OCI-LY7 (cell line): Measurements from ENCODE around the gene NLN. TPM values are rescaled to one million over a fixed set of nuclear protein-coding genes. Genes with fewer than 3 reads are reported as not detected.

Source experiments
- BruUV-seq: library from RNA; stranded (reverse); fragments of 400-500 nt; replicated peaks from 2 replicates; lab custom pipeline; 2021; lab: Mats Ljungman, UMichigan
- CTCF ChIA-PET: fragments of 300-600 bp; sonication (Branson Sonifier 250); formaldehyde crosslinking; loops from one replicate; lab custom pipeline; 2022; ENCODE audit warnings: antibody characterized with exemption; ENCODE audit not compliant: unreplicated experiment; lab: Charles Lee
- POLR2A ChIA-PET: fragments of 300-600 bp; sonication (Branson Sonifier 250); formaldehyde crosslinking; loops from one replicate; lab custom pipeline; 2022; ENCODE audit warnings: antibody characterized with exemption; lab: Charles Lee
- DNase-seq: peaks from one replicate; pipeline ENCODE4 v3.0.0-alpha.2; 2015; ENCODE audit warnings: low spot score
- H2AFZ ChIP-seq: fragments of 200-600 bp; sonication (generic), shearing (Covaris generic); 2 replicates; pipeline ENCODE4 v1.6.1; 2014; ENCODE audit warnings: mild to moderate bottlenecking, antibody characterized with exemption, low read length, moderate library complexity
- H3K27ac ChIP-seq: fragments of 200-600 bp; sonication (generic); 2 replicates; pipeline ENCODE4 v1.5.1; 2014; ENCODE audit warnings: mixed run types, low read depth, mild to moderate bottlenecking, moderate library complexity, low read length, inconsistent platforms; ENCODE audit not compliant: poor library complexity, severe bottlenecking
- H3K36me3 ChIP-seq: fragments of 200-600 bp; sonication (generic); 2 replicates; pipeline ENCODE4 v1.6.1; 2014; ENCODE audit warnings: mild to moderate bottlenecking, antibody characterized with exemption, low read length, moderate library complexity, mixed read lengths; ENCODE audit not compliant: insufficient read depth
- H3K4me1 ChIP-seq: fragments of 200-600 bp; sonication (generic); 2 replicates; pipeline ENCODE4 v1.5.1; 2014; ENCODE audit warnings: mild to moderate bottlenecking, low read length; ENCODE audit not compliant: insufficient read depth, poor library complexity, severe bottlenecking
- H3K4me2 ChIP-seq: fragments of 200-600 bp; sonication (generic); 2 replicates; pipeline ENCODE4 v1.6.1; 2014; ENCODE audit warnings: mild to moderate bottlenecking, low read length
- H3K4me3 ChIP-seq: fragments of 200-600 bp; sonication (generic); 2 replicates; pipeline ENCODE4 v1.5.1; 2014; ENCODE audit warnings: mild to moderate bottlenecking, low read depth, low read length; ENCODE audit not compliant: poor library complexity, severe bottlenecking
- H3K79me2 ChIP-seq: fragments of 200-600 bp; sonication (generic); 2 replicates; pipeline ENCODE4 v1.6.1; 2016; ENCODE audit warnings: low read depth, mild to moderate bottlenecking, low read length, moderate library complexity, mixed read lengths; ENCODE audit not compliant: insufficient read depth
- H3K9me2 ChIP-seq: fragments of 200-600 bp; sonication (generic); 2 replicates; pipeline ENCODE4 v1.6.1; 2016; ENCODE audit warnings: mild to moderate bottlenecking, low read length, mixed read lengths; ENCODE audit not compliant: insufficient read depth
- H3K9me3 ChIP-seq: fragments of 200-600 bp; sonication (generic); 2 replicates; pipeline ENCODE4 v1.6.1; 2014; ENCODE audit warnings: mild to moderate bottlenecking, mixed run types, low read length, mixed read lengths
- H4K20me1 ChIP-seq: fragments of 200-600 bp; sonication (generic); 2 replicates; pipeline ENCODE4 v1.6.1; 2014; ENCODE audit warnings: mild to moderate bottlenecking, antibody characterized with exemption, low read length, moderate library complexity, mixed read lengths; ENCODE audit not compliant: insufficient read depth
- CTCF ChIP-seq: fragments of 200-600 bp; sonication (generic); conservative IDR thresholded peaks from 2 replicates; pipeline ENCODE4 v1.5.1; 2014; ENCODE audit warnings: mild to moderate bottlenecking, antibody characterized with exemption, low read length, moderate library complexity, mixed read lengths
- EZH2phosphoT487 ChIP-seq: fragments of 200-600 bp; sonication (generic); IDR thresholded peaks from 2 replicates; pipeline ENCODE4 v1.6.1; 2018; ENCODE audit warnings: low read depth, borderline replicate concordance, mild to moderate bottlenecking, mixed run types, antibody characterized with exemption, low read length, moderate library complexity, mixed read lengths
- intact Hi-C: fragments of 100-400 bp; cut with micrococcal nuclease; formaldehyde crosslinking; loops from one replicate; pipeline ENCODE4 v1.10.0; 2022; ENCODE audit not compliant: unreplicated experiment
- total RNA-seq, 2 experiments: library from RNA; depleted of rRNA in 1 of 2; stranded (reverse); fragments of >200 nt in 1 of 2; shearing (Covaris generic) in 1 of 2; gene quantifications; 2 replicates each; pipeline ENCODE4 v1.2.3, GENCODE V29; 2014 to 2022

Gene NLN
- total RNA-seq, 2 experiments from 2014 or later: 14.9 to 26.0 TPM

DNA sequence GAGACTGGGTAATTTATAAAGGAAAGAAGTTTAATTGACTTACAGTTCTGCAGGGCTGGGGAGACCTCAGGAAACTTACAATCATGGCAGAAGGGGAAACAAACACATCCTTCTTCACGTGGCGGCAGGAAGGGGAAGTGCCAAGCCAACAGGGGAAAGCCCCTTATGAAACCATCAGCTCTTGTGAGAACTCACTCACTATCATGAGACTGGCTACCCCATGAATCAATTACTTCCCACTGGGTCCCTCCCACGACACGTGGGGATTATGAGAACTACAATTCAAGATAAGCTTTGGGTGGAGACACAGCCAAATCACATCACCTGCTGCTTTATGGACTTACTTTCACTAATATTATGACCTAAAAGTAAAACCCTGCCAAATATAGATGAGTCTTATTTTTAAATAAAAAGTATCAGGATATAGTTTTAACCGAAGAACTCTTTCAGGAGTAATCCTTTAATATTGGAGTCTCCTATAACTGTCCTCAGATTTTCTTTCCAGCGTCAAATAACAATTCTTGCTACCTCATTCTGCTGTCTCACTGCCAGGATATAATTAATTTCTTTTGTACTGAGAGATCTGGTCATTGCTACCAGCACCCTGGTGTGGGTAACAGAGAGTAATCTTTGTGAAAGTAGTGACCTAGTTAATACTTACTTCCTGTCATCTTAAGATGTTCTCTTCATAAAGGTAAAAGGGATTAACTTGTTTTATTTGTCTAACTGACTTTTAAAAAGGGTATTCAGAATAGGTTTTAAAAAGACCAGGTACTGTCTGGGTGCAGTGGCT lies 68.6 kb downstream of the NLN start:
- intact Hi-C loops: no loop called here
- no peaks in the 10 kb centered on the region; the same call in 1 of the 2 replicates for H3K9me2 ChIP-seq
- H3K4me3 ChIP-seq: no peak overlapping the region
- CTCF ChIA-PET: no interaction called here
- POLR2A ChIA-PET: interaction anchor here (1.0 kb wide), 1 partner anchor 30 kb away, joined by 3 read pairs; no protein-coding TSS in a partner anchor
- no peak overlapping the region for H3K4me2 ChIP-seq
- no peaks in the 10 kb centered on the region for H3K79me2 ChIP-seq
- H3K36me3 ChIP-seq: peaks cover 49% of the 10 kb centered on the region
- no TSS peak for BruUV-seq
- no peak for TF ChIP-seq CTCF
- no peak for TF ChIP-seq EZH2phosphoT487
- no peaks in the 10 kb centered on the region for H3K4me1 ChIP-seq
- H3K27ac ChIP-seq: no peak overlapping the region
- no peak for DNase-seq
- no peak overlapping the region for H2AFZ ChIP-seq
- H4K20me1 ChIP-seq: no peaks in the 10 kb centered on the region
- H3K9me3 ChIP-seq: peaks cover 8% of the 10 kb centered on the region; the same call in 1 of the 2 replicates

GRCh38 chr5:65791712-65792673 lies 70.0 kb downstream of the NLN start:
- H3K4me1 ChIP-seq: no peaks in the 10 kb centered on the region
- no peak for DNase-seq
- no peak overlapping the region for H3K4me3 ChIP-seq
- H3K9me2 ChIP-seq: no peaks in the 10 kb centered on the region
- intact Hi-C loops: no loop called here
- peaks cover 8% of the 10 kb centered on the region; the same call in 1 of the 2 replicates for H3K9me3 ChIP-seq
- TF ChIP-seq EZH2phosphoT487 (no peak), CTCF (no peak)
- peaks cover 40% of the 10 kb centered on the region for H3K36me3 ChIP-seq
- H3K79me2 ChIP-seq: no peaks in the 10 kb centered on the region
- H4K20me1 ChIP-seq: no peaks in the 10 kb centered on the region
- ChIA-PET CTCF (no interaction called here), POLR2A (interaction anchor here (0.6 to 1.2 kb wide), 4 partner anchors 9 to 277 kb away, joined by 3 read pairs; no protein-coding TSS in a partner anchor)
- H3K27ac ChIP-seq: no peak overlapping the region
- no peak overlapping the region for H2AFZ ChIP-seq
- H3K4me2 ChIP-seq: no peak overlapping the region
- no TSS peak for BruUV-seq
